HepG2 (cell line): ENCODE measurements around the gene CARTPT. TPM values are rescaled to one million over a fixed set of nuclear protein-coding genes. Genes with fewer than 3 reads are reported as not detected.

Source experiments
- BHLHE40 ChIP-seq: IDR thresholded peaks from 2 replicates; pipeline ENCODE4 v1.6.1; 2011; ENCODE audit warnings: low read length, improper control_type of control experiment
- EHMT2 ChIP-seq: fragments of 200-600 bp; sonication (generic); IDR thresholded peaks from 2 replicates; pipeline ENCODE4 v1.7.0; 2017; ENCODE audit warnings: antibody characterized with exemption, low read depth, low read length, borderline replicate concordance
- ERF ChIP-seq: IDR thresholded peaks from 2 replicates; pipeline ENCODE4 v1.6.1; 2018; ENCODE audit warnings: missing biosample characterization, missing genetic modification reagents
- FOXA1 ChIP-seq, 2 experiments: fragments of 450-650 bp in 1 of 2; sonication (generic) in 1 of 2; formaldehyde crosslinking in 1 of 2; IDR thresholded peaks; 2 replicates each; pipeline versions ENCODE4 v1.4.0 to v1.6.1; 2016 to 2020; ENCODE audit warnings: missing genetic modification reagents in 1 of 2
- HNF4A ChIP-seq: sonication (generic); formaldehyde crosslinking; IDR thresholded peaks from 2 replicates; pipeline ENCODE4 v1.4.0; 2020; ENCODE audit warnings: missing genetic modification reagents
- IKZF5 ChIP-seq: IDR thresholded peaks from 2 replicates; pipeline ENCODE4 v1.6.1; 2018; ENCODE audit warnings: missing genetic modification reagents, mild to moderate bottlenecking, missing compliant biosample characterization
- MXD4 ChIP-seq: IDR thresholded peaks from 2 replicates; pipeline ENCODE4 v1.6.1; 2016; ENCODE audit warnings: mild to moderate bottlenecking, missing biosample characterization, missing genetic modification reagents
- MYNN ChIP-seq: sonication (generic); formaldehyde crosslinking; IDR thresholded peaks from 2 replicates; pipeline ENCODE4 v1.4.0; 2020; ENCODE audit warnings: mild to moderate bottlenecking, low read depth, missing genetic modification reagents
- NR2F6 ChIP-seq, 2 experiments: IDR thresholded peaks; 2 replicates each; pipeline ENCODE4 v1.6.1; 2016; ENCODE audit warnings: antibody characterized with exemption in 1 of 2, mild to moderate bottlenecking in 1 of 2
- RARA ChIP-seq: IDR thresholded peaks from 2 replicates; pipeline ENCODE4 v1.6.1; 2016; ENCODE audit warnings: missing genetic modification reagents, missing compliant biosample characterization
- RXRB ChIP-seq: IDR thresholded peaks from 2 replicates; pipeline ENCODE4 v1.6.1; 2016; ENCODE audit warnings: borderline replicate concordance, missing genetic modification reagents, missing compliant biosample characterization
- SAP130 ChIP-seq: IDR thresholded peaks from 2 replicates; pipeline ENCODE4 v1.6.1; 2016; ENCODE audit warnings: low read depth
- SMC3 ChIP-seq: IDR thresholded peaks from 2 replicates; pipeline ENCODE4 v1.6.1; 2011; ENCODE audit warnings: low read length, improper control_type of control experiment
- STAG1 ChIP-seq: sonication (generic); formaldehyde crosslinking; IDR thresholded peaks from 2 replicates; pipeline ENCODE4 v1.4.0; 2020; ENCODE audit warnings: missing genetic modification reagents
- TEAD3 ChIP-seq: optimal IDR thresholded peaks from 2 replicates; pipeline ENCODE3; 2016; ENCODE audit warnings: borderline replicate concordance
- TERF1 ChIP-seq: sonication (generic); formaldehyde crosslinking; IDR thresholded peaks from 2 replicates; pipeline ENCODE4 v1.8.0; 2022; ENCODE audit warnings: mild to moderate bottlenecking, missing genetic modification reagents, moderate library complexity
- THAP11 ChIP-seq: IDR thresholded peaks from 2 replicates; pipeline ENCODE4 v1.6.1; 2016; ENCODE audit warnings: missing biosample characterization, missing genetic modification reagents
- ZBTB2 ChIP-seq: sonication (generic); formaldehyde crosslinking; IDR thresholded peaks from 2 replicates; pipeline ENCODE4 v1.8.0; 2022; ENCODE audit warnings: low read depth, missing genetic modification reagents
- ZC3H4 ChIP-seq: sonication (generic); formaldehyde crosslinking; IDR thresholded peaks from 2 replicates; pipeline ENCODE4 v1.4.0; 2020; ENCODE audit warnings: missing genetic modification reagents, borderline replicate concordance
- ZFP90 ChIP-seq: sonication (generic); formaldehyde crosslinking; IDR thresholded peaks from 2 replicates; pipeline ENCODE4 v1.8.0; 2022; ENCODE audit warnings: missing genetic modification reagents, mild to moderate bottlenecking, inconsistent platforms, borderline replicate concordance
- ZFX ChIP-seq: sonication (generic); formaldehyde crosslinking; IDR thresholded peaks from 2 replicates; pipeline ENCODE4 v1.4.0; 2020; ENCODE audit warnings: mild to moderate bottlenecking, low read depth, missing genetic modification reagents, moderate library complexity
- ZKSCAN5 ChIP-seq: sonication (generic); formaldehyde crosslinking; IDR thresholded peaks from 2 replicates; pipeline ENCODE4 v1.5.1; 2020; ENCODE audit warnings: mild to moderate bottlenecking, missing genetic modification reagents
- ZMYM4 ChIP-seq: sonication (generic); formaldehyde crosslinking; IDR thresholded peaks from 2 replicates; pipeline ENCODE4 v1.8.1; 2023; ENCODE audit warnings: mild to moderate bottlenecking, missing genetic modification reagents
- polyA plus RNA-seq, 8 experiments: library from polyadenylated mRNA; depleted of rRNA in 3 of 8; stranded (reverse) in 7 of 8; unstranded in 1 of 8; fragments of >200 nt; fragmentation: Illumina TruSeq in 4 of 8; extraction: Trizol in 4 of 8; gene quantifications; 2 replicates each; pipeline versions ENCODE4 v1.2.1 to v1.2.3, GENCODE V29; 2011 to 2016; ENCODE audit warnings: low read depth in 4 of 8, missing spikeins in 1 of 8, mixed read lengths in 1 of 8; ENCODE audit not compliant: insufficient read depth in 1 of 8
- total RNA-seq, 5 experiments: library from RNA; depleted of rRNA; stranded (reverse); fragments of >200 nt; fragmentation: Illumina TruSeq; extraction: Trizol; gene quantifications; 2 replicates each; pipeline ENCODE4 v1.2.3, GENCODE V29; 2016; ENCODE audit warnings: low read depth in 1 of 5
- TF ChIP-seq, protein P1 (sequence below), 2 experiments: sonication (generic) in 1 of 2; formaldehyde crosslinking in 1 of 2; IDR thresholded peaks; 2 replicates each; pipeline versions ENCODE4 v1.4.0 to v1.6.1; 2018 to 2020; ENCODE audit warnings: missing genetic modification reagents in 2 of 2, borderline replicate concordance in 1 of 2, low read depth in 1 of 2, mild to moderate bottlenecking in 1 of 2, missing biosample characterization in 1 of 2

The CARTPT gene
- total and polyA plus RNA-seq, 2 of the 13 experiments (the other 11 are each of a cell fraction or from before 2014, with no cell fraction given) = not detected

DNA sequence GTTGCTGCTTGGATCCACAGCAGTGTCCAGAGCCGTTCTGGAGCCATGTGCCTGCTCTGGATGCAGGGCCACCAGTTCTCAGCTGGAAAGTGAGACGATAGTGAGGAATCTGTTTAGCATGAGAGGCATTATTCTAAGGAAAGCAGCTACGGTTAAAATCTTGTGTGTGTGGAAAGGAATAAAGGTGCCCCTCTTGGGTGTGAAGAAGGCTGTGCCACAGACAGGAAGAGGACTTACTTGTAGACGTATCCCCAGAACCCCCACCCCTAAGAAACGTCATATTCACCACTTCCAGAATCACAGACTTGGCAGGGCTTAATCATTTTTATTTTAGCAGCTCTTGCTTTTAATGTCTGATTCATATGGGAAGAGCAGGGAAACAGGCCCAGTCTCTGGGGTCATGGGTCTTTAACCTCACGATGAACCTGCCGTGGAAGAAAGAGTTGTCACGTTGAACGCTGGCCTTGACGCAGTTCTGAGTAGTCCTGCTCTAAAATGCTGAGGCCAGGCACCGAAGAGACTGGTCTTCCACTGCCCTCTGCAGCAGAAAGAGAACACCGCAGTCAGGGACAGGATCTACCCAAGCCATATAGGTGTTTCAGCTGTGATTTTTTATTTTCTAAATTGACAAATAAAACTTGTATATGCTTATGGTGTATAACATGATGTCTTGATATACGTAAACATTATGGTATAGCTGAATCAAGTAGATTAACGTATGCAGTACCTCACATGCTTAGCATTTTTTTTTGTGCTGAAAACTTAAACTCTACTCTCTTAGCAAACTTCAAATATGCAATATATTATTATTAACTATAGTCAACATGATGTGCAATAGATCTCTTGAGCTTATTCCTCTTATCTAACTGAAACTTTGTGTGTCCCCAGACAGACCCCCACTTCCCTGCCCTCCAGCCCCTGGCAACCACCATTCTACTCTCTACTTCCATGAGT, 38.8 kb downstream of the CARTPT start (continued):
- peak; percentile 41; the same call in 1 of the 2 replicates for TF ChIP-seq RXRB
- peak; percentile 8 for TF ChIP-seq TEAD3 (CRISPR knock-in tag)
- TF ChIP-seq ZKSCAN5 (CRISPR knock-in tag) = no peak
- TF ChIP-seq MYNN (CRISPR knock-in tag) = no peak
- TF ChIP-seq TERF1 = no peak
- peak; percentile 99 for TF ChIP-seq STAG1 (CRISPR knock-in tag)
- TF ChIP-seq ZC3H4 (CRISPR knock-in tag) = no peak
- TF ChIP-seq MXD4 (CRISPR knock-in tag) = peak; percentile 40; the same call in 1 of the 2 replicates
- 0 out of 2 replicates have a peak, but pooled peaks have one; percentile 33 for TF ChIP-seq THAP11 (CRISPR knock-in tag)
- 0 out of 2 replicates have a peak, but pooled peaks have one; percentile 9 for TF ChIP-seq BHLHE40
- TF ChIP-seq HNF4A = 0 out of 2 replicates have a peak, but pooled peaks have one; percentile 7
- no peak for TF ChIP-seq FOXA1 (IDR thresholded peaks at IDR 0.05)
- no peak for TF ChIP-seq FOXA1 (CRISPR knock-in tag; IDR thresholded peaks at IDR 0.05)
- TF ChIP-seq ERF (CRISPR knock-in tag) = 0 out of 2 replicates have a peak, but pooled peaks have one; percentile 58
- peak; percentile 33; the same call in 1 of the 2 replicates for TF ChIP-seq SAP130 (CRISPR knock-in tag)
- TF ChIP-seq SMC3 = peak; percentile 89
- TF ChIP-seq RARA = peak; percentile 64
- TF ChIP-seq ZFX (CRISPR knock-in tag) = 0 out of 2 replicates have a peak, but pooled peaks have one; percentile 21
- TF ChIP-seq, protein P1, sequence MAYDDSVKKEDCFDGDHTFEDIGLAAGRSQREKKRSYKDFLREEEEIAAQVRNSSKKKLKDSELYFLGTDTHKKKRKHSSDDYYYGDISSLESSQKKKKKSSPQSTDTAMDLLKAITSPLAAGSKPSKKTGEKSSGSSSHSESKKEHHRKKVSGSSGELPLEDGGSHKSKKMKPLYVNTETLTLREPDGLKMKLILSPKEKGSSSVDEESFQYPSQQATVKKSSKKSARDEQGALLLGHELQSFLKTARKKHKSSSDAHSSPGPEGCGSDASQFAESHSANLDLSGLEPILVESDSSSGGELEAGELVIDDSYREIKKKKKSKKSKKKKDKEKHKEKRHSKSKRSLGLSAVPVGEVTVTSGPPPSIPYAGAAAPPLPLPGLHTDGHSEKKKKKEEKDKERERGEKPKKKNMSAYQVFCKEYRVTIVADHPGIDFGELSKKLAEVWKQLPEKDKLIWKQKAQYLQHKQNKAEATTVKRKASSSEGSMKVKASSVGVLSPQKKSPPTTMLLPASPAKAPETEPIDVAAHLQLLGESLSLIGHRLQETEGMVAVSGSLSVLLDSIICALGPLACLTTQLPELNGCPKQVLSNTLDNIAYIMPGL (CRISPR knock-in tag; IDR thresholded peaks at IDR 0.05; ENCODE audit: borderline replicate concordance in 1 of 2, low read depth in 1 of 2) = peak in 1 of 2 experiments; percentile 53; a peak in 1 of 4 replicates
- 0 out of 2 replicates have a peak, but pooled peaks have one; percentile 41 for TF ChIP-seq IKZF5 (CRISPR knock-in tag)
- no peak for TF ChIP-seq NR2F6 (IDR thresholded peaks at IDR 0.05)
- peak; percentile 41; the same call in 1 of the 2 replicates for TF ChIP-seq NR2F6 (CRISPR knock-in tag; IDR thresholded peaks at IDR 0.05)
- no peak for TF ChIP-seq ZFP90
- TF ChIP-seq ZMYM4 (CRISPR knock-in tag) = peak; percentile 22; the same call in 1 of the 2 replicates
- no peak for TF ChIP-seq EHMT2
- TF ChIP-seq ZBTB2 = no peak
